Subcutaneous adipose tissue (tissue), 4 donors: Measurements from ENCODE around the gene KCNA1. TPM values are rescaled to one million over a fixed set of nuclear protein-coding genes. Genes with fewer than 3 reads are reported as not detected.

Experiments
- CTCF ChIP-seq: fragments of 450-650 bp; IDR thresholded peaks from one replicate; pipeline ENCODE4 v1.5.1; 2016; ENCODE audit warnings: low read depth, mild to moderate bottlenecking, control low read depth, antibody characterized with exemption, moderate library complexity
- total RNA-seq, 4 donors: library from RNA; depleted of rRNA; stranded (reverse); fragments of >200 nt; gene quantifications; one replicate each; pipeline ENCODE4 v1.1.0, GENCODE V29; 2016

The KCNA1 gene
- total RNA-seq, 4 donors from 2014 or later = 0.34 to 1.8 (median 1.1) TPM; not detected in 1

GRCh38 chr12:4911316-4911994 lies 1.8 kb downstream of the KCNA1 start:
- TF ChIP-seq CTCF = no peak

- no peak for TF ChIP-seq CTCF
These were observed 5.0 kb downstream of the KCNA1 start for GRCh38 chr12:4914720-4915119.

GRCh38 chr12:4915752-4916151 lies 6.0 kb downstream of the KCNA1 start:
- TF ChIP-seq CTCF = no peak

GRCh38 chr12:4918950-4919660 lies 9.4 kb downstream of the KCNA1 start:
- no peak for TF ChIP-seq CTCF

GRCh38 chr12:4932576-4932975 lies 22.9 kb downstream of the KCNA1 start:
- no peak for TF ChIP-seq CTCF

- TF ChIP-seq CTCF = no peak
These were observed 23.7 kb downstream of the KCNA1 start for GRCh38 chr12:4933411-4933810.

GRCh38 chr12:4934407-4935035 lies 24.8 kb downstream of the KCNA1 start:
- no peak for TF ChIP-seq CTCF
